Lower leg skin (tissue), 4 donors: ENCODE measurements around the gene NAV3. TPM values are rescaled to one million over a fixed set of nuclear protein-coding genes. Genes with fewer than 3 reads are reported as not detected.
"Not testable (repeated sequence)": the region's sequence is repeated elsewhere in the genome, so short reads cannot be mapped to it uniquely, and the experiment has no call there.

Experiments
- DNase-seq, 2 donors: peaks; one replicate each; pipeline ENCODE4 v3.0.0-alpha.2; 2019; ENCODE audit warnings: low spot score in 2 of 2
- H3K4me3 ChIP-seq: fragments of 200-600 bp; sonication (generic); 2 replicates; pipeline ENCODE4 v1.5.1; 2017; ENCODE audit warnings: mild to moderate bottlenecking, low read depth; ENCODE audit not compliant: poor library complexity, severe bottlenecking
- POLR2A ChIP-seq, 2 donors: fragments of 450-650 bp; IDR thresholded peaks; one replicate each; pipeline ENCODE4 v1.6.1; 2016 to 2017; ENCODE audit warnings: antibody characterized with exemption in 2 of 2, mild to moderate bottlenecking in 1 of 2, moderate library complexity in 1 of 2
- WGBS, 2 donors: methylation state at CpG; one replicate each; pipeline ENCODE4 v1.1.5; 2018; 5-methylcytosine and 5-hydroxymethylcytosine counted together
- intact Hi-C: fragments of 100-400 bp; cut with DNase I; formaldehyde crosslinking; loops from one replicate; pipeline ENCODE4 v1.15.0; 2023; ENCODE audit warnings: low total_unique reads
- total RNA-seq, 4 donors: library from RNA; depleted of rRNA; stranded (reverse); fragments of >200 nt; gene quantifications; one replicate each; pipeline ENCODE4 v1.1.0, GENCODE V29; 2016
- TF ChIP-seq, protein P1 (sequence below), 3 donors: fragments of 450-650 bp; IDR thresholded peaks; one replicate each; pipeline ENCODE4 v1.5.1; 2016; ENCODE audit warnings: antibody characterized with exemption in 3 of 3, mild to moderate bottlenecking in 3 of 3, moderate library complexity in 2 of 3

The NAV3 gene
- total RNA-seq, 4 donors from 2014 or later = 8.0 to 22.5 (median 12.7) TPM

DNA sequence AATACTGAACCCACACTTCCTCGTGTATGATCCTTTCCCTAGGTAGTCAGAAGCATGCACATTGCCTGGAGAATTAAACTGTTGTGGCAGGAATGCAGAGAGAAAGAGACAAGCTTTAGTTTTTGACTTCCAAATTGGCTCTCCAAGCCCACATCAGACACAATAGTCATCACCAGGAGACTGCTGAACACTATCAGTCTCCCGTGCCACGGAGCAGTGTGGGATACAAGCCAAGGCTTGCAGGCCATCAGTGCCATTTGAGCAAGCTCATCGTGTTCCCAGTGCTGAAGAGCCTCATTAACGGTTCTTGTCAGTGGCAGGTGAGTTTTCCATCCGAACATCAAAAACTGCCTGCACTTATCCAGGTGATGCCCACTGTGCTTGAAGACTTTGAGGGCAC, 410.8 kb downstream of the NAV3 start:
- intact Hi-C loops = no loop called here
- no peak for TF ChIP-seq POLR2A (IDR thresholded peaks at IDR 0.05)
- whole genome bisulfite sequencing, 2 donors = 49 to 62% methylated on average over 6 of the region's 6 CpGs
- DNase-seq = no peak
- no peak overlapping the region for H3K4me3 ChIP-seq

DNA sequence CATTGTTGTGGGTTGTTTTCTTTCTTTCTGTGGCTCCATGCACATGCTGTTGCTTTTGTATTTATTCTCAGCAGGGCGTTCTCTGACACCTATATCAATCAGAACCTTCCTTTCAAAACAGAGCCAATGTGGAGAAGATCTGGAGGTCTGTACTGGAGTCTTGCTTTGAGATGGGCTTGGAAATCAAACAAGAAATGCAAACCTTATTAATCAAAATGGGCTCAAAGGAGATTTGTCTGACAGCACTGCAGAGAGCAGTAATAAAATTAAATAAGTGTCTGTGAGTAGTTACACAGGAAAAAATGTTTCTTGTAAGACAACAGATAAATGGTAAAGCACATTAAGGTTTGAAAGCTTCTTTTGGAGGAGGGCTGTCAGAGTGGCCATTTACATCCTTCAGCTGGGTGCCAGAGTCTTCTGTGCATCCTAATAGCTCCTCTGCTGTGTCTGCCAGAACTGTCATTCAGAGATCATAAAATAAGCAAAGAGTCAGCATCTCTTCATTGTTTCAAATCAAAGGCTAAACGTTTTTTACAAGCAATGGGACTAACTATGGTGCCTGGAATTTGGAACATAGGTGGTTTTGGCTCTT, 414.3 kb downstream of the NAV3 start:
- WGBS, 2 donors = 22 to 34% methylated on average over 2 of the region's 2 CpGs
- intact Hi-C loops = no loop called here

DNA sequence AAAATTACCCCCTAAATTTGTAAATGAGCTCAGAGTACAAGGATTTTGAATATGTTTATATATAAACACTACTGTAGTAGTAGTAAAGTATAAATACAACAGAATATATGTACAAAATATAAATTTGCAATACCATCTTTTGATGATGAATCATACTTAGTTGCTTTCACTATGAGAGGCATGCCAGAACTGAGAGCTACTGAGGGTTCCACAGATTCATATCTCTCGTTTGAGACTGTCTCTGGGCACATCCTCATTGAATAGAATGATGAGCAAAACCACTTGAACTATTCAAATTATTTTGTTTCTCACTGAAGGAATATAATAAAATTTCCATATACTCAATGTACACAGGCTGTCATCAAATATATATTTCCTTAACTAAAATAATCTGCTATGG, 417.6 kb downstream of the NAV3 start:
- intact Hi-C loops = no loop called here
- 26 to 32% methylated on average over 1 of the region's 1 CpG for WGBS, 2 donors
- TF ChIP-seq, protein P1, sequence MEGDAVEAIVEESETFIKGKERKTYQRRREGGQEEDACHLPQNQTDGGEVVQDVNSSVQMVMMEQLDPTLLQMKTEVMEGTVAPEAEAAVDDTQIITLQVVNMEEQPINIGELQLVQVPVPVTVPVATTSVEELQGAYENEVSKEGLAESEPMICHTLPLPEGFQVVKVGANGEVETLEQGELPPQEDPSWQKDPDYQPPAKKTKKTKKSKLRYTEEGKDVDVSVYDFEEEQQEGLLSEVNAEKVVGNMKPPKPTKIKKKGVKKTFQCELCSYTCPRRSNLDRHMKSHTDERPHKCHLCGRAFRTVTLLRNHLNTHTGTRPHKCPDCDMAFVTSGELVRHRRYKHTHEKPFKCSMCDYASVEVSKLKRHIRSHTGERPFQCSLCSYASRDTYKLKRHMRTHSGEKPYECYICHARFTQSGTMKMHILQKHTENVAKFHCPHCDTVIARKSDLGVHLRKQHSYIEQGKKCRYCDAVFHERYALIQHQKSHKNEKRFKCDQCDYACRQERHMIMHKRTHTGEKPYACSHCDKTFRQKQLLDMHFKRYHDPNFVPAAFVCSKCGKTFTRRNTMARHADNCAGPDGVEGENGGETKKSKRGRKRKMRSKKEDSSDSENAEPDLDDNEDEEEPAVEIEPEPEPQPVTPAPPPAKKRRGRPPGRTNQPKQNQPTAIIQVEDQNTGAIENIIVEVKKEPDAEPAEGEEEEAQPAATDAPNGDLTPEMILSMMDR (IDR thresholded peaks at IDR 0.05) = no peak
- no peak for TF ChIP-seq POLR2A (IDR thresholded peaks at IDR 0.05)
- no peak for DNase-seq
- no peak overlapping the region for H3K4me3 ChIP-seq

More for the DNA sequence above, 414.3 kb downstream of the NAV3 start:
- H3K4me3 ChIP-seq = no peak overlapping the region
- TF ChIP-seq, protein P1 (IDR thresholded peaks at IDR 0.05) = no peak
- no peak for TF ChIP-seq POLR2A (IDR thresholded peaks at IDR 0.05)
- DNase-seq = no peak

DNA sequence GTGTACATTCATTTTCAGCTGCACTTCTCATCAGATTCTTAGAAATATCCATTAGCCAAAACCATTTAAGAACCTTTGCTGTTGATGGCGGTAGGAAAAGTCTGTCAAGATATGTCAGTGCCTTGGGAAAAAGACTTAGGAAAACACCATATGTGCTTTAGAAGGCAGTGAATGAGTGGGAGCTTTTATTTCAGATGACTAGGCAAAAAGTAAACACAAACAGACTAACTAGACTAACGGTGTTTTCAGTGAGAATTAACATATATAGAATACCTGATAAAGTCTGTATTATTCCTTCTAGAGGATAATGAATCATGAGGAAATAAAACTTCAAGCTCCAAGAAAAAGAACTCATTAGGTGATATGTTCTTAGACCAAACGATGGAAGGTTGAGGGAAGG, 418.9 kb downstream of the NAV3 start:
- intact Hi-C loops = no loop called here
- 70 to 79% methylated on average over 3 of the region's 3 CpGs for WGBS, 2 donors

DNA sequence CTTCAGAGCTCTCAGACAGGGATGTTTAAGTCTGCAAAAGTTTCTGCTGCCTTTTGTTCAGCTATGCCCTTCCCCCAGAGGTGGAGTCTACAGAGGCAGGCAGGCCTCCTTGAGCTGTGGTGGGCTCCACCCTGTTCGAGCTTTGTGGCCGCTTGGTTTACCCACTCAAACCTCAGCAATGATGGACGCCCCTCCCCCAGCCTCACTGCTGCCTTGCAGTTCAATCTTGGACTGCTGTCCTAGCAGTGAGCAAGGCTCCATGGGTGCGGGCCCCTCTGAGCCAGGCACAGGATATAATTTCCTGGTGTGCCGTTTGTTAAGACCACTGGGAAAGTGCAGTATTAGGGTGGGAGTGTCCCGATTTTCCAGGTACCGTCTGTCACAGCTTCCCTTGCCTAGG, 427.0 kb downstream of the NAV3 start:
- intact Hi-C loops, H3K4me3 ChIP-seq, DNase-seq: not testable (repeated sequence)
- 93 to 94% methylated on average over 7 of the region's 7 CpGs for WGBS, 2 donors

More for the DNA sequence above, 418.9 kb downstream of the NAV3 start:
- DNase-seq = no peak
- no peak overlapping the region for H3K4me3 ChIP-seq
- TF ChIP-seq POLR2A (IDR thresholded peaks at IDR 0.05) = no peak
- TF ChIP-seq, protein P1 (IDR thresholded peaks at IDR 0.05) = no peak

DNA sequence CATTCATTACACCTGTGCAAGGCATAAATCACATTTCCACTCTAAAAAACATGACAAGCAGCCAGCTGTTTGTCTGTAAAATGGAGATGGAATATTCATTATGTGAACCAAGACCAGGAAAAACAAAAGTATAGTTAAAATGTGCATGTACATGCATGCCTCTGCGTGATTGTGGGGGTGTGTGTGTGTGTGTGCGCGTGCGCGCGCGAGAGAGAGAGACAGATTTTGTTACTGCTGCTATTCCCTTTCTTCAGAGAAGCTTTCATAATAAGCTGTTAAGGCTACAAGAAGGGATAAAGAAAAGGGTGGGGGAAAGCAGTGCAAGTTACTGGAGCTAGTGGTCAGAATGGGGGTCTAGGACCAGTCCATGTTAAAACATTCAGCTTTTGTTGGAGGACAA, 430.3 kb downstream of the NAV3 start:
- no peak overlapping the region for H3K4me3 ChIP-seq
- WGBS, 2 donors = 74 to 79% methylated on average over 7 of the region's 7 CpGs
- no peak for TF ChIP-seq POLR2A (IDR thresholded peaks at IDR 0.05)
- TF ChIP-seq, protein P1 (IDR thresholded peaks at IDR 0.05) = no peak
- intact Hi-C loops = no loop called here
- DNase-seq = no peak

DNA sequence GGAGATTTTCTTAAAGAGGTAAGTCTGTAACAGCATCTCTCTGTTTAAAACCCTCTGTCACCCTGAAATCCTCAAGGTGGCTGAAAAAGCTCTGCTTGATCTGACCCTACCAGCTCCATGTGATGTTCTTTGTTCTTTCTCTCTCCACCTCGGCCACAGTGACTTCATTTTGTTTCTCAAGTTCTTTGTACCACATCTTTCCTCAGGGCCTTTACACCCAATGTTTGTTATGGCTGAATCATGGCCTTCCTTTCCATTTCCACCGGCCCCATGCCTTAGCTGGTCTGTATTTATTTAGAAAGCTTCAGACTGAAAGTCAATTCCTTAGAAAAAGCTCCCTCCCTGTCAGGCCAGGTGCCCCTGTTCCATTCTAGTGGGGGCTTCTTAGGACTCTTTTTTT, 431.2 kb downstream of the NAV3 start:
- TF ChIP-seq, protein P1 (IDR thresholded peaks at IDR 0.05) = no peak
- no peak for TF ChIP-seq POLR2A (IDR thresholded peaks at IDR 0.05)
- no peak for DNase-seq
- intact Hi-C loops = no loop called here
- H3K4me3 ChIP-seq = no peak overlapping the region
- WGBS, 2 donors = 67 to 75% methylated on average over 2 of the region's 2 CpGs
